Dermis blood vessel endothelial cell (primary cell): ENCODE data around the gene UVRAG. TPM values are rescaled to one million over a fixed set of nuclear protein-coding genes. Genes with fewer than 3 reads are reported as not detected.

Experiments used
- DNase-seq: peaks from one replicate; pipeline ENCODE4 v3.0.0; 2010
- total RNA-seq: library from RNA; depleted of rRNA; stranded (reverse); fragments of >200 nt; gene quantifications from 2 replicates; pipeline ENCODE4 v1.2.3, GENCODE V29; 2014

UVRAG gene
- total RNA-seq, 1 donor from 2014 or later = 98.2 TPM

GRCh38 chr11:76176463-76176862, 361.5 kb downstream of the UVRAG start:
- DNase-seq = no peak

GRCh38 chr11:76177250-76177686, 362.3 kb downstream of the UVRAG start:
- no peak for DNase-seq

GRCh38 chr11:76179147-76179546, 364.1 kb downstream of the UVRAG start:
- no peak for DNase-seq

GRCh38 chr11:76181371-76181770, 366.4 kb downstream of the UVRAG start:
- DNase-seq = no peak

- DNase-seq = no peak
Observed at GRCh38 chr11:76184551-76184993, 369.6 kb downstream of the UVRAG start.

- DNase-seq = no peak
Observed at GRCh38 chr11:76185511-76185910, 370.5 kb downstream of the UVRAG start.

- DNase-seq = no peak
Observed at GRCh38 chr11:76185931-76186401, 371.0 kb downstream of the UVRAG start.

- DNase-seq = no peak
Observed at GRCh38 chr11:76186776-76187279, 371.8 kb downstream of the UVRAG start.

GRCh38 chr11:76188873-76189272, 373.9 kb downstream of the UVRAG start:
- no peak for DNase-seq

GRCh38 chr11:76189682-76190081, 374.7 kb downstream of the UVRAG start:
- DNase-seq = no peak

- no peak for DNase-seq
Observed at GRCh38 chr11:76190376-76190775, 375.4 kb downstream of the UVRAG start.

Other genes starting within 250 kb of the UVRAG start
- gene MAP6, start 146.2 kb upstream of the UVRAG start, total RNA-seq = 0.14 and 0.51 TPM in 2 replicates
- not detected in 2 replicates for gene MOGAT2, start 97.4 kb upstream of the UVRAG start, total RNA-seq
- gene DGAT2, start 46.4 kb upstream of the UVRAG start, total RNA-seq = 0.68 and 2.1 TPM in 2 replicates